ENCODE measurements around the gene ATP6V1G2. TPM values are rescaled to one million over a fixed set of nuclear protein-coding genes. Genes with fewer than 3 reads are reported as not detected.

ATP6V1G2 gene
- total and polyA plus RNA-seq, 2 experiments from 2014 or later, result 2.4 to 2.7 TPM

- no peaks in the 10 kb centered on the region for H4K20me1 ChIP-seq (replicated peaks; ENCODE audit: insufficient read depth)
- H3K27ac Mint-ChIP-seq, result no peak overlapping the region
- no peak overlapping the region for H3K27ac ChIP-seq (ENCODE audit: low read depth)
- no peaks in the 10 kb centered on the region for H3K79me2 ChIP-seq (replicated peaks; ENCODE audit: insufficient read depth)
- ATAC-seq, result no peak
- H3K4me3 Mint-ChIP-seq, result no peak overlapping the region
- H3F3A ChIP-seq (replicated peaks; ENCODE audit: low read depth), result no peaks in the 10 kb centered on the region
- no peak overlapping the region for H3K4me3 ChIP-seq
- H3K36me3 Mint-ChIP-seq (ENCODE audit: low read depth), result peaks cover 27% of the 10 kb centered on the region
- H3K9me2 ChIP-seq (ENCODE audit: insufficient read depth), result no peaks in the 10 kb centered on the region
- H3K4me1 Mint-ChIP-seq, result peaks cover 18% of the 10 kb centered on the region
- no peaks in the 10 kb centered on the region for H3K27me3 ChIP-seq (ENCODE audit: insufficient read depth)
- no peaks in the 10 kb centered on the region; the same call in 2 of the 3 replicates for H3K9me3 Mint-ChIP-seq
- H3K4me1 ChIP-seq (ENCODE audit: insufficient read depth), result peaks cover 3% of the 10 kb centered on the region; the same call in 1 of the 2 replicates
- no peaks in the 10 kb centered on the region for H3K36me3 ChIP-seq (ENCODE audit: insufficient read depth)
- no peak for DNase-seq (ENCODE audit: low spot score)
- H3K4me2 ChIP-seq, result no peak overlapping the region
- peaks cover 3% of the 10 kb centered on the region for H3K27me3 Mint-ChIP-seq (ENCODE audit: insufficient read depth, low read depth, poor library complexity)
- no peak overlapping the region for H2AFZ ChIP-seq
- TF ChIP-seq JUNB (IDR thresholded peaks at IDR 0.05; ENCODE audit: unreplicated experiment) (no peak), ZNF114 (CRISPR knock-in tag; IDR thresholded peaks at IDR 0.05) (no peak), STAT1 (IDR thresholded peaks at IDR 0.05; ENCODE audit: unreplicated experiment) (no peak), CTCF (conservative IDR thresholded peaks at IDR 0.05; ENCODE audit: low read depth in 2 of 2) (no peak), CREB1 (CRISPR knock-in tag; IDR thresholded peaks at IDR 0.05; ENCODE audit: low read depth) (no peak), EZH2phosphoT487 (IDR thresholded peaks at IDR 0.05; ENCODE audit: unreplicated experiment) (no peak), NANOG (IDR thresholded peaks at IDR 0.05; ENCODE audit: borderline replicate concordance) (no peak), ZNF331 (CRISPR knock-in tag; IDR thresholded peaks at IDR 0.05; ENCODE audit: low read depth) (no peak), ZNF462 (CRISPR knock-in tag; IDR thresholded peaks at IDR 0.05) (no peak), ETS1 (IDR thresholded peaks at IDR 0.05) (no peak), REST (IDR thresholded peaks at IDR 0.05; ENCODE audit: unreplicated experiment) (no peak), POLR2AphosphoS5 (IDR thresholded peaks at IDR 0.05; ENCODE audit: low read depth) (no peak), EZH2 (IDR thresholded peaks at IDR 0.05; ENCODE audit: low read depth, unreplicated experiment) (no peak)
Observed at GRCh38 chr6:31557443-31558317, 11.3 kb upstream of the ATP6V1G2 start.

Data from GM23338 (cell line).